ENCODE data around the gene BCAS3. TPM values are rescaled to one million over a fixed set of nuclear protein-coding genes. Genes with fewer than 3 reads are reported as not detected.

The BCAS3 gene
- total RNA-seq, 3 donors from 2014 or later, result 3.6 to 4.2 (median 4.1) TPM

DNA sequence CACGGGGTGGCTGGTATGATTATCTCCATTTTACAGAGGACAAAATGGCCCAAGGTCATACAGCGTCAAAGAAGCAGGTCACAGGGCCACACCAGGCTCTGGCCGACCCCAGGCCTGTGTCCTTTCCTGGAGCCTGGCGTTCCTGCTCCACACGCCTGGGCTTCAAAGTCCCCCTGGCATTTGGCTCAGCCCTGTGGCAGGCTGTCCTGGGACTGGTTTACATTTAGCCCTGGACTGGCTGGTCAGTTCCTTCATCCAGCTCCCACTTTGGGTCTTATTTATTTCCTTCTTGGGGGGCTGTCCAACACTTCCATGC is 737.2 kb downstream of the BCAS3 start:
- Mint-ChIP-seq H3K9me3 (no peaks in the 10 kb centered on the region), H3K4me3 (no peak overlapping the region), H3K36me3 (ENCODE audit: insufficient read depth) (no peaks in the 10 kb centered on the region), H3K4me1 (ENCODE audit: low read depth) (peaks cover 10% of the 10 kb centered on the region), H3K27me3 (ENCODE audit: low read depth) (peaks cover 26% of the 10 kb centered on the region)
- no peak for ATAC-seq
- no peak for DNase-seq

- peaks cover 3% of the 10 kb centered on the region for H3K4me1 Mint-ChIP-seq (ENCODE audit: low read depth)
Observed at GRCh38 chr17:61415374-61416210, 737.9 kb downstream of the BCAS3 start.

GRCh38 chr17:61416211-61416539 is 738.5 kb downstream of the BCAS3 start:
- DNase-seq (no peak), ATAC-seq (no peak)
- Mint-ChIP-seq H3K4me1 (ENCODE audit: low read depth) (peaks cover 2% of the 10 kb centered on the region), H3K9me3 (no peaks in the 10 kb centered on the region), H3K4me3 (no peak overlapping the region), H3K36me3 (ENCODE audit: insufficient read depth) (no peaks in the 10 kb centered on the region), H3K27me3 (ENCODE audit: low read depth) (peaks cover 28% of the 10 kb centered on the region)

More at GRCh38 chr17:61415374-61416210, 737.9 kb downstream of the BCAS3 start:
- H3K36me3 Mint-ChIP-seq (ENCODE audit: insufficient read depth), result no peaks in the 10 kb centered on the region
- H3K9me3 Mint-ChIP-seq, result no peaks in the 10 kb centered on the region
- no peak for ATAC-seq
- no peak overlapping the region for H3K4me3 Mint-ChIP-seq
- no peak for DNase-seq
- H3K27me3 Mint-ChIP-seq (ENCODE audit: low read depth), result peaks cover 26% of the 10 kb centered on the region

- H3K4me3 Mint-ChIP-seq, result no peak overlapping the region
- no peaks in the 10 kb centered on the region for H3K9me3 Mint-ChIP-seq
- H3K4me1 Mint-ChIP-seq (ENCODE audit: low read depth), result no peaks in the 10 kb centered on the region
- H3K27me3 Mint-ChIP-seq (ENCODE audit: low read depth), result peaks cover 29% of the 10 kb centered on the region
- DNase-seq (peak; percentile 47), ATAC-seq (peak; percentile 26 to 47)
- H3K36me3 Mint-ChIP-seq (ENCODE audit: insufficient read depth), result no peaks in the 10 kb centered on the region
Observed at GRCh38 chr17:61416540-61417363, 739.1 kb downstream of the BCAS3 start.

GRCh38 chr17:61418449-61418848 is 740.8 kb downstream of the BCAS3 start:
- H3K27me3 Mint-ChIP-seq (ENCODE audit: low read depth), result peaks cover 39% of the 10 kb centered on the region
- ATAC-seq (no peak), DNase-seq (no peak)
- H3K36me3 Mint-ChIP-seq (ENCODE audit: insufficient read depth), result no peaks in the 10 kb centered on the region
- no peaks in the 10 kb centered on the region for H3K9me3 Mint-ChIP-seq
- H3K4me3 Mint-ChIP-seq, result no peak overlapping the region
- no peaks in the 10 kb centered on the region for H3K4me1 Mint-ChIP-seq (ENCODE audit: low read depth)

DNA sequence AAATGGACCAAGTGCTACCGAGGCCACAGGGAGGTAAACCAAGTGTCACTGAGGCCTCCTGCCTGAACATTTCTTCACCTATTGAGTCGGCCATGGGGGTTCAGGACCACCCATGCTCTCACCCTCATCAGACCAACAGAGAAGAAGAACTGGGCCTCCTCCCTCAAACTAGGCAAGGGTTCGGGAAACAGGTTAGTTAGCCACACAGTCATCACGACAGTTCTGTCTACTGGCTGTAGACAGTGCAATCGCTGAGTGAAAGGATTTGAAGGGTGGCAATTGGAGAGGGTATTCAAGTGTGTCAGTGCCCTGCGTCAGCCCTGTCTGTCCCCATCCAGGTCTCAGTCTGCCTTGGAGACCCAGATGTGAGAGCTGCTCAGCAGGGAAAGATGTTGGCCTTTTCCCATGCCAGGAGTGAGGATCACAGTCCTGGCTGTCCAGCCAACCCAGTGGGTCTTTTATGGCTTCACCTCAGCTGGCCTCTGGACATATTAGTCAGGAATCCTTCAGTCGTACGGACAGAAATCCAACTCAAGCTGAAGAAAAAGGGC is 741.9 kb downstream of the BCAS3 start:
- peaks cover 43% of the 10 kb centered on the region for H3K27me3 Mint-ChIP-seq (ENCODE audit: low read depth)
- no peak overlapping the region for H3K4me3 Mint-ChIP-seq
- no peaks in the 10 kb centered on the region for H3K9me3 Mint-ChIP-seq
- no peaks in the 10 kb centered on the region for H3K4me1 Mint-ChIP-seq (ENCODE audit: low read depth)
- H3K36me3 Mint-ChIP-seq (ENCODE audit: insufficient read depth), result no peaks in the 10 kb centered on the region
- DNase-seq (no peak), ATAC-seq (no peak)

DNA sequence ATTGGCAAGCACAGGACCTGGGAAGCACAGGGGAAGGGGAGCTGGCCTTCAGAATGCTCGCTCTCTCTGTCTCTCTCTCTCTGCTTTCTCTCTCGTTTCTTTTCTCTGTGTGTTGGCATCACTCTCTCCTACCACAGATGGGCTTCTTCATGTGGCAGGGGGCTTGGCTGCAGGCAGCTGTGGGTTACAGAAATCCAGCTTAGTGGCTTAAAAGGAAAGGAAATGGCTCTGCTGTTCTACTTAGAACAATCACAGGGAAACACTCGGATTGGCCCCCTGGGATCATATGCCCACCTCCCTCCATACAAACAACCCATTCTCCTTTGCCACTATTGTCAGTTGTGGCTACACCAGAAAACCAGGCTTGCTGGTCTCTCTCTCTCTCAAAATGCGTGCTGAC is 742.4 kb downstream of the BCAS3 start:
- Mint-ChIP-seq H3K27me3 (ENCODE audit: low read depth) (peaks cover 45% of the 10 kb centered on the region), H3K36me3 (ENCODE audit: insufficient read depth) (no peaks in the 10 kb centered on the region), H3K4me3 (no peak overlapping the region), H3K4me1 (ENCODE audit: low read depth) (no peaks in the 10 kb centered on the region), H3K9me3 (no peaks in the 10 kb centered on the region)
- DNase-seq, result no peak
- ATAC-seq, result no peak

GRCh38 chr17:61420745-61421398 is 743.2 kb downstream of the BCAS3 start:
- ATAC-seq (no peak), DNase-seq (no peak)
- Mint-ChIP-seq H3K4me3 (no peak overlapping the region), H3K4me1 (ENCODE audit: low read depth) (no peaks in the 10 kb centered on the region), H3K27me3 (ENCODE audit: low read depth) (peaks cover 52% of the 10 kb centered on the region), H3K9me3 (no peaks in the 10 kb centered on the region), H3K36me3 (ENCODE audit: insufficient read depth) (no peaks in the 10 kb centered on the region)

DNA sequence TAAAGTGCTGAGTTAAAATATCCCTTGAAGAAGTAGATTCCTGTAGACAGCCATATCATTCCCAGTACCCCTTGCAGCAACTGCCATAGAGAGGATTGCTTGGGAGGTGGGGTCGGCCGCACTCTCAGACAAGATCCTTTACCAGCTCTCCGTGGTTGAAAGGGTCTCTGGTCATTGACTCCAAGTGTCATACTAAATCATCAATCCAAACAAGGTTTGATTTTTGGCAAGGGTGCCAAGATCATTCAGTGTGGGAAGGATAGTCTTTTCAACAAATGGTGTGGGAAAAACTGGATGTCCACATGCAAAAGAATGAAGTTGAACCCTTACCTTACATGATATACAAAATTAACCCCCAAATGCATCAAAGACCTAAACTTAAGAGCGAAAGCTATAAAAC is 743.8 kb downstream of the BCAS3 start:
- DNase-seq (no peak), ATAC-seq (no peak)
- Mint-ChIP-seq H3K36me3 (ENCODE audit: insufficient read depth) (no peaks in the 10 kb centered on the region), H3K27me3 (ENCODE audit: low read depth) (peaks cover 52% of the 10 kb centered on the region), H3K9me3 (no peaks in the 10 kb centered on the region), H3K4me1 (ENCODE audit: low read depth) (no peaks in the 10 kb centered on the region), H3K4me3 (no peak overlapping the region)

DNA sequence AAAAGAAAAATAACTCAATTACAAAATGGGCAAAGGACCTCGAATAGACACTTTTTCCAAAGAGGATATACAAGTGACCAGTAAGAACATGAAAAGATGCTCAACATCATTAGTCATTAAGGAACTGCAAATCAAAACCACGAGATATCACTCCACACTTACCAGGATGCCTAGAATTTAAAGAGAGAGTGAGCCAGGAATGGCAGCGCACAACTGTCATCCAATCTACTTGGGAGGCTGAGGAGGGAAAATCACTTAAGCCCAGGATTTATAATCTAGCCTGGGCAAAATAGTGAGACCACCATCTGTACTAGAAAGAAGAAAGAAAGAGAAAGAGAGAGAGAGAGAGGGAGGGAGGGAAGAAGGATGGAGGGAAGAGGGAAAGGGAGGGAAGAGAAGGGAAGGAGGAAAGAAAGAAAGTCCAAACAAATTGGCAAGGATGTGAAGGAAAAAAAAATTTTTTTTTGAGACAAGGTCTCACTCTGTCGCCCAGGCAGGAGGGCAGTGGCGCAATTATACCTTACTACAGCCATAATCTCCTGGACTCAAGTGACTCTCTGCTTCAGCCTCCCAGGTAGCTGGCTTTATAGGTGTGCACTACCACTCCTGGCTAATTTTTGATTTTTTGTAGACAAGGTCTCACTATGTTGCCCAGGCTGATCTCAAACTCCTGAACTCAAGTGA is 744.6 kb downstream of the BCAS3 start:
- Mint-ChIP-seq H3K27me3 (ENCODE audit: low read depth) (peaks cover 48% of the 10 kb centered on the region), H3K36me3 (ENCODE audit: insufficient read depth) (no peaks in the 10 kb centered on the region), H3K4me1 (ENCODE audit: low read depth) (no peaks in the 10 kb centered on the region), H3K9me3 (no peaks in the 10 kb centered on the region), H3K4me3 (no peak overlapping the region)
- DNase-seq (no peak), ATAC-seq (no peak)

- ATAC-seq, result no peak
Observed at GRCh38 chr17:61422869-61423268, 745.2 kb downstream of the BCAS3 start.

DNA sequence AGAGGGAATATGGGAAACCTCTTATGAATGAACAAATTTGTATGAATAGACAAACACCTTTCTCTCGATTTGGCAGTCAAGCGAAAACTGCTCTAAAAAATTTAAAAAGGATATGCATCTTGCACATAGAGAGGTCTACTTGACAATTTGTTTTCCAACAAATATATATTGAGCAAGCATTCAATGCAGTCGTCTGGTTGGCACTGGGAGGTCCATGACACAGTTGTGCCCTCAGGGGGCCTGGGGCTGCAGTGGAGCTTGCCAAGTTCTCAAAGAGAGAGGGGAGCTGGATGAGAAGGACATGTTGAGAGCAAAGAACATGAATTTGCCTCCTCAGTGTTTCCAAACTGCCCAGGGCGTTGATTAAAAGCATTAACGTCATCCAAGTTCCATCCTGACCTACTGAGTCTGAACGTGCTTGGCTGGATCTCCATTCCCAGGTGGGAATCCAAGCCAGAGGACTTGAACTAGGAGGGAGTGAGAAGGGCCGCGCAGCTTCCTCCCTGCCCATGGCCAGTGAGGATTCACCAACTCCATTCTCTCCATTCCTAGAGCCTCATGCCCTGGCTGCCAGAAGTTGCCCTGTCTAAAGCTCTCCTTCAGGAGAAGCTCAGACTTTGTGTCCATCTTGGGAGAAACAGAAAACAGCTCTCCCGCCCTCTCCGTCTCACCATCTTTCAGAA is 746.5 kb downstream of the BCAS3 start:
- ATAC-seq (no peak), DNase-seq (no peak)
- H3K4me1 Mint-ChIP-seq (ENCODE audit: low read depth), result no peaks in the 10 kb centered on the region
- H3K9me3 Mint-ChIP-seq, result no peaks in the 10 kb centered on the region
- peaks cover 41% of the 10 kb centered on the region for H3K27me3 Mint-ChIP-seq (ENCODE audit: low read depth)
- no peak overlapping the region for H3K4me3 Mint-ChIP-seq
- H3K36me3 Mint-ChIP-seq (ENCODE audit: insufficient read depth), result no peaks in the 10 kb centered on the region

More at GRCh38 chr17:61422869-61423268, 745.2 kb downstream of the BCAS3 start:
- Mint-ChIP-seq H3K4me1 (ENCODE audit: low read depth) (no peaks in the 10 kb centered on the region), H3K36me3 (ENCODE audit: insufficient read depth) (no peaks in the 10 kb centered on the region), H3K4me3 (no peak overlapping the region), H3K27me3 (ENCODE audit: low read depth) (peaks cover 46% of the 10 kb centered on the region), H3K9me3 (no peaks in the 10 kb centered on the region)
- no peak for DNase-seq

DNA sequence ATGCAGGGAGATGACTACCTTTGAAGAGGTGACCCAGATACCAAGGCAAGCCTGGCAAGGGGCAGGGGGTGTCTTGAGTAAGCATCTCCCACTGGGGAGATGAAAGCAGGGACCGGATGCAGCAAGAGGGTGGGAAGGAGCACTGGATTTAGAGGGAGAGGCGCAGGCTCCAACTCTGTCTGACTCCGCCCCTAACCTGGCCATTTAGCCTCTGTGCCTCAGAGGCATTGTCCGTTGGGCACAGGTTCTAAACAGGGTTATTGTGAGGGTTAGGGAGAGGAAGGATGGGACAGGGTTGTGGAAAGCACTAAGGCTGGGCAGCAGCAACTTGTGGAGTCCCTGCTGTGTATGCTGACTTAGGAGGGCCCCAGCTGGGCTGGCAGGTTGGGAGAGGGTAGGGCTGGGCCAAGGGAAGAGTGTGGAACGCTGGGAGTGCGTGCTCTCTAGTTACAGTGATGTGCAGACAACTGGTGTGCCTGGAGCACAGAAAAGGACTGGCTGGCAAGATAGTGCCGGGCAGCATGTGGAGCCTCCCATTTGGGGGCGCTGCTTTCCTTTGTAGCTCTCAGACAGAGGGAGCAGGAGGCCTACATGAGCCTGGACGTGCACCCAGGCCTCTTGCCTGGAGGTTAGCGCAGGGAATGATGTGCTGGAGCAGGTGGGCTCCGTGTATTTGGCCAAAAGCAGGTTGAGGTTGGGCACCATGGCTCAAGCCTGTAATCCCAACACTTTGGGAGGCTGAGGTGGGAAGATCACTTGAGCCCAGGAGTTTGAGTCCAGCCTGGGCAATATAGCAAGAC is 748.2 kb downstream of the BCAS3 start:
- Mint-ChIP-seq H3K36me3 (ENCODE audit: insufficient read depth) (no peaks in the 10 kb centered on the region), H3K4me3 (no peak overlapping the region), H3K9me3 (no peaks in the 10 kb centered on the region), H3K27me3 (ENCODE audit: low read depth) (peaks cover 31% of the 10 kb centered on the region), H3K4me1 (ENCODE audit: low read depth) (no peaks in the 10 kb centered on the region)
- no peak for ATAC-seq
- DNase-seq, result no peak
